ENCODE results near the gene GJD3. TPM values are rescaled to one million over a fixed set of nuclear protein-coding genes. Genes with fewer than 3 reads are reported as not detected.

The GJD3 gene, protein sequence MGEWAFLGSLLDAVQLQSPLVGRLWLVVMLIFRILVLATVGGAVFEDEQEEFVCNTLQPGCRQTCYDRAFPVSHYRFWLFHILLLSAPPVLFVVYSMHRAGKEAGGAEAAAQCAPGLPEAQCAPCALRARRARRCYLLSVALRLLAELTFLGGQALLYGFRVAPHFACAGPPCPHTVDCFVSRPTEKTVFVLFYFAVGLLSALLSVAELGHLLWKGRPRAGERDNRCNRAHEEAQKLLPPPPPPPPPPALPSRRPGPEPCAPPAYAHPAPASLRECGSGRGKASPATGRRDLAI
- total RNA-seq, result 0.33 TPM in 1 of 2 replicates, not detected in the other

DNA sequence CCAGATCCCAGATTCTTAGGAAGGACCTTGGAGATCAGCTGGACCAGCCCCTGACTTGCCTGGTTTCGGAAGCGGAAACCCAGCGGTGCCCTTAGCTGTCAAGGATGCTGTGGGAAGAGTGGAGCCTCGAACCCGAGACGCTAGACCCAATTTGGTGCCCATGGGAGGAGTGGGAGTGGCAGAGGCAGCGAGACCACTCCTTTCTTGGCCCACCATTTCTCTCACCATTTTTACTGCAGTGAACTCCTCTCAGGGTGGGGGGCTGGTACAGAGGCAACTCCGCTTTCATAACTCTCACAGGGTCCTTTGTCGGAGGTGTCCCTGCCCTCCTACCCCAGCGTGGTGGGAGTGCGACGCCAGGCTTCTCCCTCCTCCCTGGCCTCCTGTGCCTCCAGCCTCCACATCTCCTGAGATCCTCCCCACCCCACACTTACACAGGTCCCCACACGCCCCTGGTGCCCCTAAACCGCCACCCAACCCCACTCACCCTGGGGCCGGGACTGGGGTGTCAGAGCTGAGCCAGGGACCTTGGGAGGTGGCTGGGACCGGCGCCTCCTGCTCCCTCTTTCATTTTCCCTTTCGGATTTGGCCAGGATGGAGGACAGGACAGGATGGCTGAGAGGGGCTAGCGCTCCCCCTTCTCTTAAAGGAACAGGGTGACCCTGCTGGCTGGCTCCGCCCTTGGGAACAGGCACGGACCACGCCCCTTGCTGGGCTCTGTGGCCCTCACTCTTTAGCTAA is at the start of gene GJD3:
Gene GJD3 (minus strand): TSS at position 617 of the 741 bp plus-strand sequence. CDS start 922 bp downstream, outside the sequence.

Small RNAs within 50 kb of the gene (small RNA-seq; reads per million reads assigned to genes)
- not detected for gene RF00019
- not detected for gene RNA5SP441

Other genes starting within 250 kb of the GJD3 start
- gene MSL1, start 242.8 kb downstream of the GJD3 start, total RNA-seq, result 40.1 and 60.5 TPM in 2 replicates
- 28.5 and 38.5 TPM in 2 replicates for gene CASC3, start 224.2 kb downstream of the GJD3 start, total RNA-seq
- gene RAPGEFL1, start 187.3 kb downstream of the GJD3 start, total RNA-seq, result 2.4 and 2.7 TPM in 2 replicates
- gene WIPF2, start 145.4 kb downstream of the GJD3 start, total RNA-seq, result 6.8 and 7.9 TPM in 2 replicates
- gene CDC6, start 76.9 kb downstream of the GJD3 start, total RNA-seq, result 7.5 and 8.9 TPM in 2 replicates
- gene RARA, start 55.6 kb downstream of the GJD3 start, total RNA-seq, result 9.0 and 10.8 TPM in 2 replicates
- 16.9 and 28.3 TPM in 2 replicates for gene TOP2A, start 53.2 kb upstream of the GJD3 start, total RNA-seq
- gene IGFBP4, start 78.7 kb upstream of the GJD3 start, total RNA-seq, result 40.2 and 49.1 TPM in 2 replicates
- 65.2 and 130 TPM in 2 replicates for gene TNS4, start 136.9 kb upstream of the GJD3 start, total RNA-seq
- not detected in 2 replicates for gene CCR7, start 200.7 kb upstream of the GJD3 start, total RNA-seq

All from placental epithelial cell (primary cell).